WTC11 (cell line): ENCODE results near the gene ERVV-1. TPM values are rescaled to one million over a fixed set of nuclear protein-coding genes. Genes with fewer than 3 reads are reported as not detected.
A peak's percentile ranks its signal among the peaks of the same experiment; 100 is the strongest.

Experiments
- CREB1 ChIP-seq: sonication (generic); formaldehyde crosslinking; IDR thresholded peaks from 2 replicates; pipeline ENCODE4 v1.8.0; 2023; ENCODE audit warnings: mild to moderate bottlenecking, missing genetic modification reagents
- IRF2 ChIP-seq: sonication (generic); formaldehyde crosslinking; IDR thresholded peaks from 2 replicates; pipeline ENCODE4 v1.8.0; 2022; ENCODE audit warnings: low read depth, missing genetic modification reagents, borderline replicate concordance
- JUN ChIP-seq: sonication (generic); formaldehyde crosslinking; IDR thresholded peaks from 2 replicates; pipeline ENCODE4 v1.8.0; 2023; ENCODE audit warnings: mild to moderate bottlenecking, missing genetic modification reagents
- NR1H2 ChIP-seq: sonication (generic); formaldehyde crosslinking; IDR thresholded peaks from 2 replicates; pipeline ENCODE4 v1.9.0; 2021; ENCODE audit warnings: mild to moderate bottlenecking, moderate library complexity, missing genetic modification reagents
- ZNF532 ChIP-seq: fragments of 250-450 bp; sonication (Bioruptor Pico); IDR thresholded peaks from 2 replicates; pipeline ENCODE4 v1.9.0; 2021; ENCODE audit warnings: mild to moderate bottlenecking, borderline replicate concordance
- total RNA-seq: library from RNA; stranded (reverse); gene quantifications from 3 replicates; pipeline ENCODE4 v1.2.3, GENCODE V29; 2021

The ERVV-1 gene
- total RNA-seq, 1 experiment from 2014 or later: not detected

- TF ChIP-seq CREB1 (CRISPR knock-in tag) (0 out of 2 replicates have a peak, but pooled peaks have one; percentile 73), IRF2 (CRISPR knock-in tag) (no peak), ZNF532 (CRISPR knock-in tag) (no peak), NR1H2 (peak; percentile 67; the same call in 1 of the 2 replicates), JUN (CRISPR knock-in tag) (no peak)
Measured at GRCh38 chr19:53057904-53058580, 44.3 kb downstream of the ERVV-1 start (continued).

Other genes starting within 250 kb of the ERVV-1 start
- 11.7 to 13.4 TPM (median 13.2 TPM) in 3 replicates for gene ZNF600, start 227.1 kb upstream of the ERVV-1 start, total RNA-seq
- 25.7 to 26.7 TPM (median 26.1 TPM) in 3 replicates for gene ZNF28, start 192.3 kb upstream of the ERVV-1 start, total RNA-seq
- 26.9 to 32.0 TPM (median 29.5 TPM) in 3 replicates for gene ZNF468, start 156.3 kb upstream of the ERVV-1 start, total RNA-seq
- 23.7 to 25.4 TPM (median 23.8 TPM) in 3 replicates for gene ZNF320, start 116.3 kb upstream of the ERVV-1 start, total RNA-seq
- gene ZNF888, start 90.5 kb upstream of the ERVV-1 start, total RNA-seq: 7.6 to 9.8 TPM (median 7.8 TPM) in 3 replicates
- 10.8 to 15.3 TPM (median 12.4 TPM) in 3 replicates for gene ZNF816, start 51.0 kb upstream of the ERVV-1 start, total RNA-seq
- 0.26 to 0.46 TPM (median 0.46 TPM) in 3 replicates for gene ERVV-2, start 30.8 kb downstream of the ERVV-1 start, total RNA-seq
- gene ZNF160, start 89.5 kb downstream of the ERVV-1 start, total RNA-seq: 53.8 to 54.6 TPM (median 54.5 TPM) in 3 replicates
- 9.3 to 11.2 TPM (median 11.2 TPM) in 3 replicates for gene ZNF415, start 119.0 kb downstream of the ERVV-1 start, total RNA-seq
- gene ZNF347, start 145.1 kb downstream of the ERVV-1 start, total RNA-seq: 10.9 to 11.3 TPM (median 11.0 TPM) in 3 replicates
- gene ZNF665, start 179.4 kb downstream of the ERVV-1 start, total RNA-seq: 5.3 to 7.5 TPM (median 5.7 TPM) in 3 replicates
- gene ZNF677, start 241.0 kb downstream of the ERVV-1 start, total RNA-seq: 56.9 to 60.1 TPM (median 58.8 TPM) in 3 replicates
- gene VN1R2, start 244.4 kb downstream of the ERVV-1 start, total RNA-seq: not detected in 3 replicates